HG02623 (cell line): ENCODE data around the gene SLC37A4.

Experiments
- ATAC-seq: cut with Tn5 transposase; IDR thresholded peaks from one replicate; pipeline ENCODE4 v1.9.1; 2021; ENCODE audit warnings: moderate library complexity; ENCODE audit not compliant: unreplicated experiment

Gene SLC37A4

GRCh38 chr11:118979434-118979833, 51.2 kb downstream of the SLC37A4 start:
- no peak for ATAC-seq

- ATAC-seq, result no peak
Measured at GRCh38 chr11:118975771-118976709, 54.6 kb downstream of the SLC37A4 start.
